Upper lobe of left lung (tissue), 4 donors: ENCODE results near the gene XPR1.

Experiments used
- EP300 ChIP-seq, 4 donors: sonication (generic); formaldehyde crosslinking; IDR thresholded peaks; one replicate each; pipeline ENCODE4 v1.5.1; 2017; ENCODE audit warnings: antibody characterized with exemption in 4 of 4, control low read depth in 2 of 4
- POLR2A ChIP-seq, 4 donors: fragments of 450-650 bp; IDR thresholded peaks; one replicate each; pipeline ENCODE4 v1.5.1; 2016 to 2017; ENCODE audit warnings: antibody characterized with exemption in 4 of 4, mild to moderate bottlenecking in 2 of 4
- POLR2AphosphoS5 ChIP-seq, 2 donors: sonication (generic); formaldehyde crosslinking; IDR thresholded peaks; one replicate each; pipeline ENCODE4 v1.5.1; 2017; ENCODE audit warnings: antibody characterized with exemption in 2 of 2
- TF ChIP-seq, protein P1 (sequence below), 6 experiments: fragments of 450-650 bp in 4 of 6; fragments of 200-600 bp in 2 of 6; sonication (generic) in 2 of 6; IDR thresholded peaks; one replicate each; pipeline ENCODE4 v1.5.1; 2016 to 2019; ENCODE audit warnings: antibody characterized with exemption in 6 of 6

DNA sequence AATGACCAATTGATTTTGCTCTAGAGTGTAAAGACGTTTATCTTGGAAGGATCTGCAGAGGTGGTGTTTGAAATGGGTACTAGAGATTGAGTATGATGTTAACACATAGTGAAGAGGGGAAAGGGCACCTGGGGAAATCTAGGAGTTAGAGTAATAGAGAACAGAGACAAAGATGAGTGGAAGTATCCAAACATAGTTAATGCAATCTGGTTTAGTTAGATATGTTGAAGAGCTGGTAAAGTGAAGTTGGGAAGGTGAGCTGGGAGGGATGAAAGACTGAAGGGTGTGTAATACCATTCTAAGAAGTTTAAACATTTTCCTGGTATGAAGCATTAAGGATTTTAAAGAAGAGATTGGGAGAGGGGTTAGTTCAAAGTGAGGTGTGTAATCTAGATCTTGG lies 11.0 kb downstream of the XPR1 start:
- TF ChIP-seq, protein P1, sequence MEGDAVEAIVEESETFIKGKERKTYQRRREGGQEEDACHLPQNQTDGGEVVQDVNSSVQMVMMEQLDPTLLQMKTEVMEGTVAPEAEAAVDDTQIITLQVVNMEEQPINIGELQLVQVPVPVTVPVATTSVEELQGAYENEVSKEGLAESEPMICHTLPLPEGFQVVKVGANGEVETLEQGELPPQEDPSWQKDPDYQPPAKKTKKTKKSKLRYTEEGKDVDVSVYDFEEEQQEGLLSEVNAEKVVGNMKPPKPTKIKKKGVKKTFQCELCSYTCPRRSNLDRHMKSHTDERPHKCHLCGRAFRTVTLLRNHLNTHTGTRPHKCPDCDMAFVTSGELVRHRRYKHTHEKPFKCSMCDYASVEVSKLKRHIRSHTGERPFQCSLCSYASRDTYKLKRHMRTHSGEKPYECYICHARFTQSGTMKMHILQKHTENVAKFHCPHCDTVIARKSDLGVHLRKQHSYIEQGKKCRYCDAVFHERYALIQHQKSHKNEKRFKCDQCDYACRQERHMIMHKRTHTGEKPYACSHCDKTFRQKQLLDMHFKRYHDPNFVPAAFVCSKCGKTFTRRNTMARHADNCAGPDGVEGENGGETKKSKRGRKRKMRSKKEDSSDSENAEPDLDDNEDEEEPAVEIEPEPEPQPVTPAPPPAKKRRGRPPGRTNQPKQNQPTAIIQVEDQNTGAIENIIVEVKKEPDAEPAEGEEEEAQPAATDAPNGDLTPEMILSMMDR (IDR thresholded peaks at IDR 0.05) = no peak
- no peak for TF ChIP-seq POLR2A (IDR thresholded peaks at IDR 0.05)
- TF ChIP-seq EP300 (IDR thresholded peaks at IDR 0.05) = no peak
- no peak for TF ChIP-seq POLR2AphosphoS5 (IDR thresholded peaks at IDR 0.05)
